HG03457 (cell line): ENCODE results near the gene SPRR2G.
"Not testable (repeated sequence)": the region's sequence is repeated elsewhere in the genome, so short reads cannot be mapped to it uniquely, and the experiment has no call there.

Experiments used
- ATAC-seq: cut with Tn5 transposase; IDR thresholded peaks from one replicate; pipeline ENCODE4 v1.9.1; 2021; ENCODE audit warnings: moderate number of reproducible peaks; ENCODE audit not compliant: unreplicated experiment

Gene SPRR2G

GRCh38 chr1:153115264-153115663, 35.4 kb downstream of the SPRR2G start:
- not testable (repeated sequence) for ATAC-seq

DNA sequence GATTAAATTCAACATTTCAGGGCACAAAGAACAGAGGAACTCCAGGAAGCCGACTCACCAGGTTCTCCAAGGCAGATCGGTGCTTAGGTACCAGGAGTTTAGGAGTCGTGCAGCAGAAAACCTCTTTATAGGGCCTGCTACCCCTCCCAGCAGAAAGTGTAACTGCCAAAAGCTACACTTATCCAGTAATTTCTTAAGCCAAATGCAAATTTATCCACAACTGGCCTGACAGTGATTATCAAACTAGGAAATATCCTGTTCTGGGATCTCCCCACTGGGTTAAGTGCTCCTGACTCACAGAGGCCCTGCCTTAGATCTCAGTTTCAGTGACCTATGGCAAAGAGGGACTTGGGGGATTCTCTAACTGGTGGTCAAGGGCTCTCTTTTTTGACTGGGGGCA, 37.3 kb downstream of the SPRR2G start, which contains the start of gene SPRR2F:
Gene SPRR2F, minus strand, starts transcription at position 101 of the 400 bp plus-strand sequence. CDS start 783 bp downstream, outside the sequence.
- no peak for ATAC-seq

DNA sequence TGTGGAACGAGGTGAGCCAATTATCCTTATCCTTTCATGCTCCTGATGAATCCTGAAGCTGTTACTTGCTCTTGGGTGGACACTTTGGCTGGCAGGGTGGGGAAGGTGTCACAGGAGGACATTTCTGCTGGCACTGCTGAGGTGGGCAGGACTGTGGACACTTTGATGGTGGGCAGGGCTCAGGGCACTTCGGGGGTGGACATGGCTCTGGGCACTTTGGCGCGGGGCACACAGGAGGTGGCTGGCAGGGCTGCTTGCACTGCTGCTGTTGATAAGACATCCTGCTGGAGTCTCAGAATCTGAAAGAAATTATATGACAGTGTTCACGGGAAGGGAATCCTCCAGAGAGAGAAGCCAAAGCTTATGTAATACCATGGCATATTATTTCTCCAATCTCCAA, 38.2 kb downstream of the SPRR2G start:
- not testable (repeated sequence) for ATAC-seq

GRCh38 chr1:153100245-153100644, 50.4 kb downstream of the SPRR2G start:
- no peak for ATAC-seq
